ENCODE results near the gene DNAH3. TPM values are rescaled to one million over a fixed set of nuclear protein-coding genes. Genes with fewer than 3 reads are reported as not detected.

DNAH3 gene
- total and polyA plus RNA-seq, 2 experiments from 2014 or later = 0.70 to 1.3 TPM

- no peaks in the 10 kb centered on the region for H3K36me3 ChIP-seq (ENCODE audit: insufficient read depth)
- H3K79me2 ChIP-seq (replicated peaks; ENCODE audit: insufficient read depth) = peaks cover 96% of the 10 kb centered on the region
- no peaks in the 10 kb centered on the region for H3K27me3 ChIP-seq (ENCODE audit: insufficient read depth)
- no peaks in the 10 kb centered on the region for H3K9me3 Mint-ChIP-seq
- H3K4me1 Mint-ChIP-seq = peaks cover 15% of the 10 kb centered on the region; the same call in 2 of the 3 replicates
- no peak overlapping the region for H3K4me2 ChIP-seq
- H2AFZ ChIP-seq = no peak overlapping the region
- no peaks in the 10 kb centered on the region; the same call in 1 of the 2 replicates for H4K20me1 ChIP-seq (replicated peaks; ENCODE audit: insufficient read depth)
- H3F3A ChIP-seq (replicated peaks; ENCODE audit: low read depth) = no peaks in the 10 kb centered on the region
- no peaks in the 10 kb centered on the region for H3K9me2 ChIP-seq (ENCODE audit: insufficient read depth)
- no peak overlapping the region for H3K27ac ChIP-seq (ENCODE audit: low read depth)
- no peak overlapping the region for H3K4me3 Mint-ChIP-seq
- H3K4me3 ChIP-seq = no peak overlapping the region
- H3K36me3 Mint-ChIP-seq (ENCODE audit: low read depth) = peaks cover 3% of the 10 kb centered on the region; the same call in 1 of the 3 replicates
- TF ChIP-seq JUNB (IDR thresholded peaks at IDR 0.05; ENCODE audit: unreplicated experiment) (no peak), POLR2AphosphoS5 (IDR thresholded peaks at IDR 0.05; ENCODE audit: low read depth) (no peak), STAT1 (IDR thresholded peaks at IDR 0.05; ENCODE audit: unreplicated experiment) (no peak), ZNF462 (CRISPR knock-in tag; IDR thresholded peaks at IDR 0.05) (no peak), ZNF331 (CRISPR knock-in tag; IDR thresholded peaks at IDR 0.05; ENCODE audit: low read depth) (no peak), ETS1 (IDR thresholded peaks at IDR 0.05) (no peak), REST (IDR thresholded peaks at IDR 0.05; ENCODE audit: unreplicated experiment) (no peak), EZH2 (IDR thresholded peaks at IDR 0.05; ENCODE audit: low read depth, unreplicated experiment) (no peak), NANOG (IDR thresholded peaks at IDR 0.05; ENCODE audit: borderline replicate concordance) (no peak), ZNF114 (CRISPR knock-in tag; IDR thresholded peaks at IDR 0.05) (no peak), CTCF (conservative IDR thresholded peaks at IDR 0.05; ENCODE audit: low read depth in 2 of 2) (no peak), EZH2phosphoT487 (IDR thresholded peaks at IDR 0.05; ENCODE audit: unreplicated experiment) (no peak), CREB1 (CRISPR knock-in tag; IDR thresholded peaks at IDR 0.05; ENCODE audit: low read depth) (no peak)
- peaks cover 15% of the 10 kb centered on the region for H3K4me1 ChIP-seq (ENCODE audit: insufficient read depth)
- no peak overlapping the region for H3K27ac Mint-ChIP-seq
- DNase-seq (ENCODE audit: low spot score) = no peak
- H3K27me3 Mint-ChIP-seq (ENCODE audit: insufficient read depth, low read depth, poor library complexity) = peaks cover 3% of the 10 kb centered on the region
- no peak for ATAC-seq
Observed at GRCh38 chr16:20883554-20884239, 266.9 kb downstream of the DNAH3 start.

All from GM23338 (cell line).